Activated CD4-positive, alpha-beta T cell treated with anti-CD3 and anti-CD28 coated beads, Interleukin-2, amount 50 U/mL, for 48 hours (primary cell): ENCODE data around the gene SLC48A1.

Experiments used
- DNase-seq, 2 experiments: peaks; one replicate each; pipeline ENCODE4 v3.0.0-alpha.2; 2020

Gene SLC48A1

DNA sequence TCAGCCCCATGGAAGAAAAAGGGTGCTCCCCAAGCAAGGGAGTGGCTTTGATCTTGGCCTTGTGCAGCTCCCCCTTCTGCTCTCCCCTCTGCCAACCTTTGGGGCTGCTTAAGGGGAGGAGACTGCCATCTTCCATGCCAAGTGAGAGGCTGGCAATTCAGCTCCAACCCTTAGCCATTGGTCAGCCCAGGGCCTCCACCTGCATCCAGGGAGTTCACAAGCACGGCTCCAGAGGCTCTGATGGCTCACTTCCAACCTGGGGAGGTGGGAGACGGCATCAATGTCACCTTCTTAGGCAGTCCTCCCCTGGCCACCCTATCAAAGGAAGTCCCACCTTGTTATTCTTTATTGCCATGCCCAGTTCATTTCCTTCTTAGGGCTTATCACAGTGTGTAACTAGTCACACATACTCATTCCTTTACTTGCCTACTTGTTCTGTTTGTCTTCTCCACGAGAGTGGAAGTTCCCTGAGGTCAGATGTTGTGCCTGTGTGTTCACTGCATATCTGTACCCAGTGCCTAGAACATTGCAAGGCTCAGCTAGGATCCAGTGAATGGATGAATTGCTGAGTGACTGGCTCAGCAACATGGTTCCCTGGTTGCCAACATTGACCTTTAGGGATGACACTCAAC lies 41.6 kb downstream of the SLC48A1 start:
- peak; percentile 44 to 49 for DNase-seq

DNA sequence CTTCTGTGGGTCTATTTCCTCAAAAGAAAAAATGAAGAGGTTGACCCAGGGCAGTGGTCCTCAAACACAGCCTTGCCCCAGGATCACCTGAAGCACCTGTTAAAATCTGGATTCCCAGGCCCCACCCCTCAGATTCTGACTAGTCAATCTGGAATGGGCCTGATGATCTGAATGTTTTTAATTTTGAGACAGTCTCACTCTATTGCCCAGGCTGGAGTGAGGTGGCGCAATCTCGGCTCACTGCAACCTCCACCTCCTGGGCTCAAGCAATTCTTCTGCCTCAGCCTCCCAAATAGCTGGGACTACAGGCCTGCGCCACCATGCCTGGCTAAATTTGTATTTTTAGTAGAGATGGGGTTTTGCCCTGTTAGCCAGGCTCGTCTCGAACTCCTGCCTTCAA lies 42.4 kb downstream of the SLC48A1 start:
- DNase-seq: peak in 1 of 2 experiments; percentile 22

DNA sequence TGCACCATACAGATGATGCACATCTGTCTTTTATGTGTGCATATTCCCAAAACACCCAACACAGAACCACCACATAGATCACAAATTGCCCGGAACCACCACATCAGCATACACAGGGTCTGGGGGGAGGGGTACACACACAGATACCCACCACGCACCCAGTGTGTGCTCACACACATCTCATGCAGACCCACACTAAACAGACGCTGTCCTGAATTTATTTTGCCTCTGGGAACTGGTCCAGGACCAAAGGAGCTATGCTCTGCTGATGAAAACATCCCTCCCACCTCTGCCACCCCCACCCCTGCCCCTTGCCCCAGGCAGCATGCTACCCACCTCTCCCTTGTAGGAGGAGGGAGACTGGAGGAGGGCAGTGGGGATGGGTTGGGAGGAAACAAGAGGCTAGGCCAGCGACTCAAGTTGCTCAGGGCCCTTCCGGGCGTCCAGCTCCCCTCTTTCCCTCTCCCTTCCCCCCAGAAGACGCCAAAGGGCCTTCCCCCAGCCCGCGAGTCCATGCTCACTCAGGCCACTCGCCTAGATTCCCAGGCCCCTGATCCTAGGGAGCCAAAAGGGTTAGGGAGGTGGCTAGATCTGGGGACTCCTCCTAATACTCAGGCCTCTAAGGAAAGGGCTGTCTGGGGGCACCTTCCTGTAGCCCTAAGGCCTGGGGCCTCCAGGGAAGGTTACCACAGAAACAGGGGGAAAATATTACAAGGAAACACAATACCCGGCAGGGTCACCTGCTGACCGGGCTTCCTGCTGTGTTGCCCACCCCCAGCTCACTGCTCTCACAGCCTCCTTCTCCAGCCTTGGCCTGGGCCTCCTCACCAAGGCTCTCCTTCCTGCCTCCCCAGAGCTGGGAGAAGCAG lies 43.6 kb downstream of the SLC48A1 start:
- DNase-seq: peak in 1 of 2 experiments; percentile 46

GRCh38 chr12:47817272-47818006 lies 44.4 kb downstream of the SLC48A1 start:
- DNase-seq: peak; percentile 42 to 44

GRCh38 chr12:47818007-47818376 lies 45.0 kb downstream of the SLC48A1 start:
- no peak for DNase-seq

DNA sequence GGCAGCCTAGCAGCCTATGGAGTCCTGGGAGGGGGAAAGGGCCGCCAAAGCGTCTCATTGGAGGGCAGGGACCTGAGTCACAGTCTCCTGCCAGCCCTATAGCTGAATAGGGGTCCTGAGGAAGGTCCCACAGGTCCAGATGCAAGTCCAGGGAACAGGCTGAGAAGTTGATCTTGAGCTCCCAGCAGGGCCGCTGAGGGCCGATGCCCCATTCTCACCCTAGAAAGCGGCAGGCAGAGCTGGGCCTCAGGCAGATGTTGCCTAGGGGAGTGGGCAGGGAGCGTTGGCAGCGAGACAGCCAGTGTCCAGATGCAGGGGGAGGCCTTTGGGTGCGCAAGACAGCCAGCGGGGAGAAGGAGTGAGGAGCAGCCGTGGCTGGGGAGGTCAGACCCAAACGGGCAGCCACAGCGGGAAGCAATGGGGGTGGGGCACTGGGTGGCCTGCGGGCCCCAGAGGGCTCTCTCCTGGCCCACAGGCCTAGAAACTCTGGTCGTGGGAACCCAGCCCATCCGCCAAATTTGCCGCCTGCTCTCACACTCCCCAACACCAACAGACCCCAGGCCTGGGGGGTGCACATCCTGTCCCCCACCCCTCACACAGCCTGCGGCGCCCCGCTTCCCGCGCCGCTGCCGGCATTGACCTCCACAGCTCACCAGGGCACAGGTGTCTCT lies 45.6 kb downstream of the SLC48A1 start:
- peak; percentile 61 to 66 for DNase-seq

GRCh38 chr12:47819138-47819895 lies 46.3 kb downstream of the SLC48A1 start:
- peak; percentile 70 to 78 for DNase-seq

DNA sequence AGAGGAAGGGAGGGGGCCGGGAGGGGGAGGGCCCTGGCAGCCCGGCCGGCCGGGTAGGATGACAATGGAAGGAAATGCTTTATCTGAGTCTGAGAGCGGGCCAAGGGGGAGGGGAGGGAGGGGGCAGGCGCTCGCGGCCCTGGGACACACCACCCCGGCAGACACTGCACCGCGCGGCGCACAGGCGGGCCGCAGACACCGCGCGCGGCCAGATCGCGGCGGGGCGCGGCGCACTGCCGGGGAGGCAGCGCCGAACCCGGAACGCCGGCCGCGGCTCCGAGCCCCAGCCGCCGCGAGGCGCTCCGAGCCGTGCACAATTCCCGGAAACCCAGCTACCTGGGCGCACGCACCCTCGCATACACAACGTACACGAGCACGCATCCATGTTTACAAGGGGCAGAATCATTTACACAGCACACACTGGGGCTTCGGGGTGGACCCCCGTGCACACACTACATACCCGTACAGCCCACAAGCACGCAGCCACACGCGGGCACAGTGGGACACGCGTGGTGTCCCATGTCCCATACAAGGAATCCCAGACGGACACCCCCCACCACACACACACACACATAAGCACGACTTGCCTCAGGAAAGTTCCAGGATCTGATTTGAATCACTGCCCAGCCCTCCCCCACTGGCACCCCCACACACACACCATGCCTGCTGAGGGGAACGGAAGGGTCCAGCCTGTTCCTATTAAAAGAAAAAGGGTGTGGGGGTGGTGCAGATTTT lies 47.0 kb downstream of the SLC48A1 start, which contains the start of gene HDAC7:
HDAC7 (minus strand) TSS at position 8 of the 735 bp plus-strand sequence. CDS start 118 bp downstream, outside the sequence.
- DNase-seq: peak; percentile 80

DNA sequence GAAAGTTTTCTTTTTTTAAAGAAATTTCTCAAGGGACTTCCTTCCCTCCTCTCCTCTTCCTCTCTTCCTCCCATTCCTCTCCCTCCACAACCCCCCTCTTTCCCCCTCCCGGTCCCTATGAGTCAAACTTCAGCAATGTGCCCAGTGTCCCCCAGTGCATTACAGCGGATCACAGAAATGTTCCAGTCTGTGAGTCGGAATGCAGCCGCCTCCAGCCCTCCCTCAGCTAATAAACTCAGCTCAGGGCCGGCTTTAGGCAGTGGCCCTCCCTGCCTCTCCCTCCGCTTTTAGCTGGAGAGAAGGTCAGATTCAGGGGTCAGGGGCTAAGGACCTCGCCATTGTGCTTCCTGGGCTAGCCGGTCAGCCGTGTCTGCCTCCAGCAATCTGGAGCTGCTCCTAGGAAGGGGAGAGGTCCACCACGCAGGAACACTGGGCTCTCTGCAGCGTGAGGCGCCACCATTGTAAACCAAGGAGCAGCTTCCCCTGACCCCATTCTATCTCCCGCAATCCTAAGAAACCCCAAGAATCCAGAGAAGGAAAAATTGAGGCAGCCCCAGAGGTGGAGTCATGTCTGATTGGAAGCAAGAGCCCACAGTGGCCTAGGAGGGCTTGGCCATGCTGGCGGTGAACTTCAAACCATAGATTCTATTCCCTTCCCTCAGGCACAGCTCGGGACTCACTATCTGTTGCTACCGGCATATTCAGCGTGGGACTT lies 47.8 kb downstream of the SLC48A1 start:
- no peak for DNase-seq

DNA sequence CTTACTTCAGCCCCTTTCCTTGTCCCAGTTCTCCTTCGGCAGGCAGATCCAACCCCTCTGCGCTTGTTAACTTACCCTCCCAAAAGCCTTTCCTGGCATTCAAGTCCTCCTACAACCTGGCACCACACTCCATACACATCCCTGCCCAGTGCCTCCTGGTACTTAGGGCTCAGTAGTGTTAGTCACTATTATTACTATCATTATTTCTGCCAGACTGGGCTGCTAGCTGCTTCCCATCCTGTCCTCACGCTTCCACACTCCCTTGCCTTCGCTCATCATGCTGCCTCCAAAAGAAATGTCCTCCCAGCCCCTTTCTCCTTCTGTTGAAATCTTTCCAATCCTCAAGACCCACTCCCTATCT lies 48.3 kb downstream of the SLC48A1 start:
- no peak for DNase-seq

DNA sequence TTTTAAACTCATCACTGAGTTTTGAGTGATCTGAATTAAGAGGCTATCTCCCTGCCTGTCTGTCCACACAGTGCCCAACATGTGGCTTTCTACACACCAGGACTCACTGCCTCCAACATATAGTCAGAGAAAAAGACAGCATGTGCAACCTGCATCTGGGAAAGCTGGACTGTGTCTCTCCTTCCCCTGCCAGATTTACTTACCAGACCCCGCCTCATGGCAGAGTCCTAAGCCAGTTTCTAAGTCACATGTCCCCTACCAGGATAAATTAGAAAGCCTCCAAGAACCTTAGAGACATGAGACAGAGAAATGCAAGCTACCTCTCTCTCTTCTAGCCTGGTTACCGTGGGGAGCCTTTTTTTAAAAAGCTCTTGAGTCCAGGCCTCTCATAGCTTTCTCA lies 49.4 kb downstream of the SLC48A1 start:
- DNase-seq: no peak

- DNase-seq: no peak
Measured at GRCh38 chr12:47822863-47823262, 49.8 kb downstream of the SLC48A1 start.

DNA sequence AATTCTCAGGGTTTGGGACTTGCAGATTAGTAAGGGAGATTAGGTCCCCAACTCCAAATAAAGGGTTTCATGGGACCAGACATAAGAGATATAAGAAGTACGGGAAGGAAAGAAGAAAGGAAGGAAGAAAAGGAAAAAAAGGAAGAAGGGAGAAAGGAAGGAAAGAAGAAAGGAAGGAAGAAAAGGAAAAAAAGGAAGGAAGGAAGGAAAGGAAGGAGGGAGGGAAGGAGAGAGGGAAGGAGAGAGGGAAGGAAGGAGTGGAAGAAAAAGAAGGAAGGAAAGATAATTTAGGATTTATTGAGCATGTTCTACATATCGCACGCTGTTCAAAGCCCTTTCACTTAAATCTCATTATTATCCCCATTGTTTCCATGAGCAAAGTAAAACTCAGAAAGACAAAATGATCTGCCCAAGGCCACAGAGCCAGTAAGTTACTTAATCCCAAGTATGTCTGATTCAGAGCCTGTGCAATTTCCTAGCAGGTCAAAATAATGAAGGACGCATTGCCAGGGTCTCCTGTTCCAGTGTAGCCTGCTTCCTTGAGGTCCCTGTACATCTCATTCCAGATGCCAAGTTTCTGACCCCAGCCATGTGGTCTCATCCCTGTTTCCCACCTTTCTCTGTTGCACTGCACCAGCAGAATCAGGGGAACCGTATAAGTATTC lies 50.5 kb downstream of the SLC48A1 start:
- DNase-seq: no peak

DNA sequence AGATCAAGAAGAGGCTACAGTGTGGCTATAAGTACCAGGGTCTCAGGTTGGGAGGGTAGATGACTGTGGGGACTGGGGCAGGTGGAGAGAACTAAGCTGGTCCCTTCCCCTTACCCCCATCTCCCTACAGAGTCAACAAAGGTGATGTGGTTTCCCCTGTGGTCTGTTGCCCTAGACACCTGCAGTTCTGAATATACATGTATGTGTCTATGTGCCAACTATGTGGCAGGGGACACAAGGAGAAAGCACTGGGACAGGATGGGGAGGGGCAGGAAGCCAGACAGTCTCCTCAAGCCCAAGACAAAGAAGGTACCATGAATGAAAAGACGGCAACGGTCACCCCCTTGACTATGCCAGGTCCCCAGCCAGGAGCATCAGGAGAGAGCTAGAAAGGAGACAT lies 51.2 kb downstream of the SLC48A1 start:
- no peak for DNase-seq

DNA sequence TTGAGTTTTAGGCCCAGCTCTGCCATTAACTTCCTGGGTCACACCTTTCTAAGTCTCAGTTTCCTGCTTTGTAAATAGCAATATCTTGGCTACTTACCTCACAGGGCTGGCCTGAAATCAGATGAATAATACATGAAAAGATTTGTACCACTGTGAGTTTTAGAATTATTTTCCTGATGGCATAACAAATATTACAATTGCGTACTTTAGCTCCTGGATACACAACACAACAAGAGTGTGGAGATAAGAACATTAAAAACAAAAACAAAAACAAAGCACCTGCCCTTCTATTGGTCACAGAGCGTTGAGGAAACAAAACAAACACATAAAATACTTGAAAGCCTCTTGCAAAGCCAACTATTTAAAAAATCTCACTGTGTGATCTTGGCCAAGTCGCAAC lies 51.6 kb downstream of the SLC48A1 start:
- no peak for DNase-seq

- no peak for DNase-seq
Measured at GRCh38 chr12:47825173-47825639, 52.2 kb downstream of the SLC48A1 start.

GRCh38 chr12:47828008-47828975 lies 55.3 kb downstream of the SLC48A1 start:
- no peak for DNase-seq

GRCh38 chr12:47828976-47829482 lies 56.0 kb downstream of the SLC48A1 start:
- DNase-seq: peak in 1 of 2 experiments; percentile 58

DNA sequence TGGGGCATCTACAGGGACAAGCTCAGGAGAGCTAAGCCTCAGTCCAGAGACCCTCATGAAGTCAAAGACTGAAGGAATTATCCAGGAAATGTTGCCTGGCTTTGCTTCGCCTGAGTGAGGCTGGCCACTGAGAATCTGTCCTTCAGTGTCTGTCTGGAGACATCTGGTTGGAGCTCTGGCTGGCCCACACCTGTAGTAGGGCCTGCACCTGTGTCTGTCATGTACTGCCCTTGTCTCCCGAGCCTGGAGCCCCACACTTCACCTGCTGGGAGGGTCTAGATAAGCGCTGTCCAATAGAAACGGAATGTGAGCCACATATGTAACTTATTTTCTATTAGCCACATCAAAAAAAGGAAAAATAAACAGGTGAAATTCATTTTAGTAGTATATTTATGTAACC lies 56.5 kb downstream of the SLC48A1 start:
- DNase-seq: no peak
